Fibroblast of lung (primary cell): ENCODE measurements around the gene TENM3.

Source experiments
- CTCF ChIP-seq, 2 donors: IDR thresholded peaks in 1 of 2; conservative IDR thresholded peaks in 1 of 2; 1 replicate in 1 of 2; 2 replicates in 1 of 2; pipeline ENCODE4 v1.5.1; 2011 to 2012; ENCODE audit warnings: low read length in 2 of 2, control low read depth in 1 of 2, inconsistent platforms in 1 of 2, low read depth in 1 of 2, mild to moderate bottlenecking in 1 of 2
- EZH2 ChIP-seq: IDR thresholded peaks from 2 replicates; pipeline ENCODE4 v1.5.1; 2012; ENCODE audit warnings: low read length, control low read depth, mild to moderate bottlenecking; ENCODE audit errors: missing control alignments

- TF ChIP-seq CTCF (conservative IDR thresholded peaks at IDR 0.05 in 1 of 2, IDR thresholded peaks at IDR 0.05 in 1 of 2; ENCODE audit: low read depth in 1 of 2, low read length in 2 of 2), result peak in 1 of 2 donors; percentile 8
- TF ChIP-seq EZH2, result no peak
Measured at GRCh38 chr4:182809417-182810102, 566.4 kb downstream of the TENM3 start.
